ENCODE measurements around the gene PRKN.

PRKN gene

GRCh38 chr6:162727322-162728182 is at the start of gene PRKN, which contains the start of gene PACRG:
Gene PRKN (minus strand): TSS chr6:162727766.
Gene PACRG (plus strand): TSS chr6:162727974.
- no peak for TF ChIP-seq CTCF (conservative IDR thresholded peaks at IDR 0.05)
- peak within 1 kb of the TSS; percentile 68 for H3K27ac ChIP-seq

- H3K27ac ChIP-seq: no peak overlapping the region
- TF ChIP-seq CTCF (conservative IDR thresholded peaks at IDR 0.05): no peak
Measured at GRCh38 chr6:162777091-162777490, 49.5 kb upstream of the PRKN start.

GRCh38 chr6:162773996-162774395 is 46.4 kb upstream of the PRKN start:
- TF ChIP-seq CTCF (conservative IDR thresholded peaks at IDR 0.05): no peak

GRCh38 chr6:162772466-162772865 is 44.9 kb upstream of the PRKN start:
- TF ChIP-seq CTCF (conservative IDR thresholded peaks at IDR 0.05): no peak
- no peak overlapping the region for H3K27ac ChIP-seq

More at GRCh38 chr6:162773996-162774395, 46.4 kb upstream of the PRKN start:
- H3K27ac ChIP-seq: no peak overlapping the region

- TF ChIP-seq CTCF (conservative IDR thresholded peaks at IDR 0.05): no peak
Measured at GRCh38 chr6:162770955-162771354, 43.4 kb upstream of the PRKN start.

GRCh38 chr6:162770136-162770535 is 42.6 kb upstream of the PRKN start:
- TF ChIP-seq CTCF (conservative IDR thresholded peaks at IDR 0.05): no peak
- no peak overlapping the region for H3K27ac ChIP-seq

More at GRCh38 chr6:162770955-162771354, 43.4 kb upstream of the PRKN start:
- no peak overlapping the region for H3K27ac ChIP-seq

GRCh38 chr6:162753775-162754174 is 26.2 kb upstream of the PRKN start:
- no peak for TF ChIP-seq CTCF (conservative IDR thresholded peaks at IDR 0.05)
- H3K27ac ChIP-seq: no peak overlapping the region

Measured in VCaP (cell line).